ENCODE data around the gene CDC6.
A peak's percentile ranks its signal among the peaks of the same experiment; 100 is the strongest.

CDC6 gene

GRCh38 chr17:40348136-40348504, 60.4 kb downstream of the CDC6 start:
- peaks cover 12 to 92% (median 76%) of the 10 kb centered on the region in 4 experiments for H3K4me1 ChIP-seq (ENCODE audit: control extremely low read depth in 1 of 4, control insufficient read depth in 4 of 4, insufficient read depth in 4 of 4, low read length in 3 of 4)
- WGBS (ENCODE audit: insufficient coverage): 86% methylated on average over 3 of the region's 5 CpGs
- H3K4me3 ChIP-seq (ENCODE audit: control insufficient read depth in 1 of 7, extremely low read depth in 1 of 7, insufficient read depth in 4 of 7, low read depth in 2 of 7, low read length in 6 of 7): peak overlapping the region in 2 of 7 experiments; percentile 11 to 46
- no peak for DNase-seq
- H3K36me3 ChIP-seq (ENCODE audit: control insufficient read depth in 4 of 4, insufficient read depth in 4 of 4, low read length in 3 of 4): peaks cover 0 to 44% (median 28%) of the 10 kb centered on the region in 4 experiments
- POLR2A ChIA-PET: interaction anchor here (1.5 kb wide), 1 partner anchor 25 kb away, joined by 4 read pairs; no protein-coding TSS in a partner anchor
- no peaks in the 10 kb centered on the region for H3K9me3 ChIP-seq (ENCODE audit: control extremely low read depth in 1 of 5, control insufficient read depth in 4 of 5, insufficient read depth in 2 of 5, low read depth in 1 of 5, low read length in 4 of 5)
- no peak overlapping the region for H3K27ac ChIP-seq (ENCODE audit: insufficient read depth in 1 of 2, low read depth in 1 of 2, low read length in 2 of 2, poor library complexity in 1 of 2, severe bottlenecking in 2 of 2)
- H3K27me3 ChIP-seq (replicated peaks in 2 of 5; ENCODE audit: control insufficient read depth in 4 of 5, insufficient read depth in 5 of 5, low read length in 4 of 5): no peaks in the 10 kb centered on the region
- CTCF ChIA-PET: interaction anchor here (1.8 to 32.6 kb wide), 4 partner anchors 9 to 36 kb away, joined by 6 to 1388 read pairs (median 10); partner anchors contain the start of genes CDC6 and RARA

- 57% methylated on average over 15 of the region's 17 CpGs for WGBS (ENCODE audit: insufficient coverage)
- peaks cover 0 to 49% (median 29%) of the 10 kb centered on the region in 4 experiments for H3K36me3 ChIP-seq (ENCODE audit: control insufficient read depth in 4 of 4, insufficient read depth in 4 of 4, low read length in 3 of 4)
Observed at GRCh38 chr17:40348562-40349476, 61.1 kb downstream of the CDC6 start.

GRCh38 chr17:40349477-40349894, 61.8 kb downstream of the CDC6 start:
- 97% methylated on average over 9 of the region's 10 CpGs for WGBS (ENCODE audit: insufficient coverage)
- Histone ChIP-seq H3K4me1 (ENCODE audit: control extremely low read depth in 1 of 4, control insufficient read depth in 4 of 4, insufficient read depth in 4 of 4, low read length in 3 of 4) (peaks cover 9 to 85% (median 65%) of the 10 kb centered on the region in 4 experiments), H3K9me3 (ENCODE audit: control extremely low read depth in 1 of 5, control insufficient read depth in 4 of 5, insufficient read depth in 2 of 5, low read depth in 1 of 5, low read length in 4 of 5) (no peaks in the 10 kb centered on the region), H3K27me3 (replicated peaks in 2 of 5; ENCODE audit: control insufficient read depth in 4 of 5, insufficient read depth in 5 of 5, low read length in 4 of 5) (no peaks in the 10 kb centered on the region), H3K36me3 (ENCODE audit: control insufficient read depth in 4 of 4, insufficient read depth in 4 of 4, low read length in 3 of 4) (peaks cover 0 to 55% (median 34%) of the 10 kb centered on the region in 4 experiments), H3K27ac (ENCODE audit: insufficient read depth in 1 of 2, low read depth in 1 of 2, low read length in 2 of 2, poor library complexity in 1 of 2, severe bottlenecking in 2 of 2) (no peak overlapping the region), H3K4me3 (ENCODE audit: control insufficient read depth in 1 of 7, extremely low read depth in 1 of 7, insufficient read depth in 4 of 7, low read depth in 2 of 7, low read length in 6 of 7) (no peak overlapping the region)
- CTCF ChIA-PET: interaction anchor here (1.8 to 32.6 kb wide), 3 partner anchors 9 to 37 kb away, joined by 6 to 1388 read pairs (median 11); partner anchors contain the start of genes CDC6 and RARA
- no peak for DNase-seq
- POLR2A ChIA-PET: interaction anchor here (1.1 kb wide), 1 partner anchor 25 kb away, joined by 3 read pairs; no protein-coding TSS in a partner anchor

More at GRCh38 chr17:40348562-40349476, 61.1 kb downstream of the CDC6 start:
- DNase-seq: peak in 1 of 3 donors; percentile 49
- ChIA-PET CTCF (interaction anchor here (1.8 to 32.6 kb wide), 4 partner anchors 9 to 36 kb away, joined by 6 to 1388 read pairs (median 10); partner anchors contain the start of genes CDC6 and RARA), POLR2A (interaction anchor here (1.1 kb wide), 1 partner anchor 24 kb away, joined by 3 read pairs; no protein-coding TSS in a partner anchor)
- no peak overlapping the region for H3K27ac ChIP-seq (ENCODE audit: insufficient read depth in 1 of 2, low read depth in 1 of 2, low read length in 2 of 2, poor library complexity in 1 of 2, severe bottlenecking in 2 of 2)
- no peaks in the 10 kb centered on the region for H3K27me3 ChIP-seq (replicated peaks in 2 of 5; ENCODE audit: control insufficient read depth in 4 of 5, insufficient read depth in 5 of 5, low read length in 4 of 5)
- peaks cover 12 to 90% (median 71%) of the 10 kb centered on the region in 4 experiments for H3K4me1 ChIP-seq (ENCODE audit: control extremely low read depth in 1 of 4, control insufficient read depth in 4 of 4, insufficient read depth in 4 of 4, low read length in 3 of 4)
- no peaks in the 10 kb centered on the region for H3K9me3 ChIP-seq (ENCODE audit: control extremely low read depth in 1 of 5, control insufficient read depth in 4 of 5, insufficient read depth in 2 of 5, low read depth in 1 of 5, low read length in 4 of 5)
- peak overlapping the region in 1 of 7 experiments; percentile 17 for H3K4me3 ChIP-seq (ENCODE audit: control insufficient read depth in 1 of 7, extremely low read depth in 1 of 7, insufficient read depth in 4 of 7, low read depth in 2 of 7, low read length in 6 of 7)

GRCh38 chr17:40349895-40350688, 62.4 kb downstream of the CDC6 start:
- WGBS (ENCODE audit: insufficient coverage): 90% methylated on average over 14 of the region's 19 CpGs
- Histone ChIP-seq H3K36me3 (ENCODE audit: control insufficient read depth in 4 of 4, insufficient read depth in 4 of 4, low read length in 3 of 4) (peaks cover 0 to 61% (median 35%) of the 10 kb centered on the region in 4 experiments), H3K4me1 (ENCODE audit: control extremely low read depth in 1 of 4, control insufficient read depth in 4 of 4, insufficient read depth in 4 of 4, low read length in 3 of 4) (peaks cover 8 to 84% (median 63%) of the 10 kb centered on the region in 4 experiments), H3K27me3 (replicated peaks in 2 of 5; ENCODE audit: control insufficient read depth in 4 of 5, insufficient read depth in 5 of 5, low read length in 4 of 5) (no peaks in the 10 kb centered on the region), H3K4me3 (ENCODE audit: control insufficient read depth in 1 of 7, extremely low read depth in 1 of 7, insufficient read depth in 4 of 7, low read depth in 2 of 7, low read length in 6 of 7) (no peak overlapping the region), H3K9me3 (ENCODE audit: control extremely low read depth in 1 of 5, control insufficient read depth in 4 of 5, insufficient read depth in 2 of 5, low read depth in 1 of 5, low read length in 4 of 5) (no peaks in the 10 kb centered on the region), H3K27ac (ENCODE audit: insufficient read depth in 1 of 2, low read depth in 1 of 2, low read length in 2 of 2, poor library complexity in 1 of 2, severe bottlenecking in 2 of 2) (no peak overlapping the region)
- ChIA-PET CTCF (interaction anchor here (2.7 to 32.6 kb wide), 3 partner anchors 8 to 38 kb away, joined by 11 to 1388 read pairs (median 90); partner anchors contain the start of genes CDC6 and RARA), POLR2A (no interaction called here)
- no peak for DNase-seq

GRCh38 chr17:40350689-40351358, 63.1 kb downstream of the CDC6 start:
- Histone ChIP-seq H3K4me1 (ENCODE audit: control extremely low read depth in 1 of 4, control insufficient read depth in 4 of 4, insufficient read depth in 4 of 4, low read length in 3 of 4) (peaks cover 8 to 76% (median 56%) of the 10 kb centered on the region in 4 experiments), H3K36me3 (ENCODE audit: control insufficient read depth in 4 of 4, insufficient read depth in 4 of 4, low read length in 3 of 4) (peaks cover 0 to 68% (median 42%) of the 10 kb centered on the region in 4 experiments), H3K9me3 (ENCODE audit: control extremely low read depth in 1 of 5, control insufficient read depth in 4 of 5, insufficient read depth in 2 of 5, low read depth in 1 of 5, low read length in 4 of 5) (no peaks in the 10 kb centered on the region), H3K27ac (ENCODE audit: insufficient read depth in 1 of 2, low read depth in 1 of 2, low read length in 2 of 2, poor library complexity in 1 of 2, severe bottlenecking in 2 of 2) (no peak overlapping the region), H3K4me3 (ENCODE audit: control insufficient read depth in 1 of 7, extremely low read depth in 1 of 7, insufficient read depth in 4 of 7, low read depth in 2 of 7, low read length in 6 of 7) (no peak overlapping the region), H3K27me3 (replicated peaks in 2 of 5; ENCODE audit: control insufficient read depth in 4 of 5, insufficient read depth in 5 of 5, low read length in 4 of 5) (no peaks in the 10 kb centered on the region)
- POLR2A ChIA-PET: interaction anchor here (0.6 to 2.9 kb wide), 3 partner anchors 9 to 36 kb away, joined by 3 to 16 read pairs (median 10); no protein-coding TSS in a partner anchor
- CTCF ChIA-PET: interaction anchor here (6.6 to 32.6 kb wide), 2 partner anchors 8 to 38 kb away, joined by 90 to 1388 read pairs; partner anchors contain the start of genes CDC6 and RARA
- no peak for DNase-seq
- WGBS (ENCODE audit: insufficient coverage): 87% methylated on average over 9 of the region's 17 CpGs
